NCI-H510A (cell line): ENCODE measurements around the gene PPP2R1A.
A peak's percentile ranks its signal among the peaks of the same experiment; 100 is the strongest.
"Not testable (repeated sequence)": the region's sequence is repeated elsewhere in the genome, so short reads cannot be mapped to it uniquely, and the experiment has no call there.

Experiments used
- DNase-seq: peaks from one replicate; lab custom pipeline; 2025; lab: John Stamatoyannopoulos, UW

PPP2R1A gene

GRCh38 chr19:52244021-52244420 is 54.2 kb downstream of the PPP2R1A start:
- DNase-seq: no peak

DNA sequence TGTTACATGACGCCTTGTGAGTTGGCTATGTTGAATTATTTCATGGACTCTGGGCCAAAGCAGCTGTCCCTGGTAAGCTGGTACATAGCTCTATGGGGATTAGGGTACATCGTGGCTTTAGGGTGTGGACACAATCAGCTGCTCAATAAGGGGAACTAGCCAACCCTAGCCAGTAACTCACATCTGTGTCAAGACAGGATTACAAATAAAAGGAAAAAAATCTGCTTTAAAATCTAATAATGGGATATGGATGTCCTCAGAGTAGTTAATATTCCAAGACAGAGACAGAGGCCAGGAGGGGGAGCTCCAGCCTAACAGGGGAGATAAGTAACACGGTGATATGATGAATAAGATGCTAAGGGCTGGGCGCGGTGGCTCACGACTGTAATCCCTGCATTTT is 58.4 kb downstream of the PPP2R1A start:
- DNase-seq: no peak

DNA sequence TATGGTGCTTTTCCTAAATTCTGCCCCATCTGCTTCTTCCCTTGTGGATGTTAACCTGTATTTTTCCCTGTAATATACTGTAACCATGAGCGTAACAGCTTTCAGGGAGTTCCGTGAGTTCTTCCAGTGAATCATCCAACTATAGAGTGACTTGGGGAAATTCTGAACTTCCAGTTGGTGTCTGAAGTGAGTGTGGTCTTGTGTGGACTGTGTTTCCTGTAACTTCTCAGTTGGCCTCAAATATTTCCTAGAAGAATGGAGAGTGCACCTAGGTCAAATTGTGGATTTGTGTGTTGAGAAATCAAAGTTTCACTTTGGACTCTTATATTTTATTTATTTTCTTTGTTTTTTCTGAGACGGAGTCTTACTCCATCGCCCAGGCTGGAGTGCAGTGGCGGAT is 68.6 kb downstream of the PPP2R1A start:
- DNase-seq: no peak

GRCh38 chr19:52265556-52265955 is 75.7 kb downstream of the PPP2R1A start:
- not testable (repeated sequence) for DNase-seq

GRCh38 chr19:52269338-52270261 is 79.7 kb downstream of the PPP2R1A start, which contains the start of gene ZNF766:
ZNF766 (plus strand) TSS chr19:52269587; CDS start chr19:52269614, 27 bp downstream.
- peak; percentile 88 for DNase-seq

- no peak for DNase-seq
These were observed 80.5 kb downstream of the PPP2R1A start for GRCh38 chr19:52270266-52270885.

DNA sequence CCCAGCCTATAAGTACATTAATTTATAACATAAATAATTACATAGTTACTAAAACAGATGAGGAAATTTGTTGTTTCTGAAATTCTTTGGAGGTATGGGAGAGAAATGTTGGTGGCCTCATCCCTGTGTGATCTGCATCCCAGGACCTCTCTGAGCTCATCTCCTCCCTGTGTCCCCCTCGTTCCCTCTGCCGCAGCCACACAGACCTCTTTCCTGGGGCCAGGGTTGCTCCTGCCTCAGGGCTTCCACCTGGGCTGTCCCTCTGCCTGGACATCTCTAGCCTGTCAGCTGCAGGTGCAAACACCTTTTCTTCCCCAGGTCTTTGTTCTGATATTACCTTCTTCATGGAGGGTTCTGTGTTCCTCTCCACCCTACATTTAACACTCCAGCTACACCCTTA is 83.4 kb downstream of the PPP2R1A start:
- no peak for DNase-seq

GRCh38 chr19:52274191-52274590 is 84.3 kb downstream of the PPP2R1A start:
- DNase-seq: no peak

DNA sequence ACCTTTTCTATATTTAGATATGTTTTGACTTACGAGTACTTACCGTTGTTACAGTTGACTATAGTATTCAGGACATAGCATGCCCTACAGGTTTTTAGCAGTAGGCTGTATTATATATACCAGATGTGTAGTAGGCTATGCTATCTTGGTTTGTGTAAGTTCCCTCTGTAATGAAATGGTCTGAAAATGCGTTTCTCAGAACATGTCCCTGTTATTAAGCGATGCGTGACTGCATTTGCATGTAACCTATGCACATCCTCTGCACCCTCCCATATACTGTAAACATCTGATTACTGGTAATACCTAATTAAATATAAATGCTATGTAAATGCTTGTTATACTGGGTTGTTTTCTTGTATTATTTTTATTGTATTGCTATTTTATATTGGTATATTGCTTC is 86.1 kb downstream of the PPP2R1A start:
- DNase-seq: no peak

- no peak for DNase-seq
These were observed 87.6 kb downstream of the PPP2R1A start for GRCh38 chr19:52277471-52277870.
